ENCODE measurements around the gene PEAK1. TPM values are rescaled to one million over a fixed set of nuclear protein-coding genes. Genes with fewer than 3 reads are reported as not detected.

Gene PEAK1
- total and polyA plus RNA-seq, 7 donors = 4.0 to 32.1 (median 25.3) TPM

GRCh38 chr15:77415450-77416147 lies 4.3 kb downstream of the PEAK1 start:
- H3K27me3 ChIP-seq (ENCODE audit: insufficient read depth in 3 of 3, low read length in 2 of 3) = no peaks in the 10 kb centered on the region
- no peak overlapping the region for H3K4me3 ChIP-seq
- H3K27ac ChIP-seq = no peak overlapping the region
- 86 to 87% (median 87%) methylated on average over 4 of the region's 4 CpGs for WGBS, 3 donors
- no peaks in the 10 kb centered on the region for H3K36me3 ChIP-seq (ENCODE audit: insufficient read depth in 1 of 2, low read depth in 1 of 2)
- TF ChIP-seq CTCF (IDR thresholded peaks at IDR 0.05) = no peak
- no peaks in the 10 kb centered on the region for H3K9me3 ChIP-seq
- ATAC-seq (no peak), DNase-seq (no peak)
- intact Hi-C loops (cut with DNase I) = loop anchor here in 1 of 2 donors (10.0 kb wide), 1 partner anchor 291 kb away; no protein-coding TSS in a partner anchor
- H3K4me1 ChIP-seq = peaks cover 43% of the 10 kb centered on the region

- no peak overlapping the region for H3K27ac ChIP-seq
- H3K9me3 ChIP-seq = no peaks in the 10 kb centered on the region
- no peak overlapping the region for H3K4me3 ChIP-seq
- TF ChIP-seq CTCF (IDR thresholded peaks at IDR 0.05) = no peak
- no peaks in the 10 kb centered on the region for H3K36me3 ChIP-seq (ENCODE audit: insufficient read depth in 1 of 2, low read depth in 1 of 2)
- no peak for ATAC-seq
- no peak for DNase-seq
- H3K4me1 ChIP-seq = peaks cover 45% of the 10 kb centered on the region
- intact Hi-C loops (cut with DNase I) = loop anchor here in 1 of 2 donors (10.0 kb wide), 1 partner anchor 290 kb away; no protein-coding TSS in a partner anchor
- WGBS, 3 donors = 91 to 92% (median 91%) methylated on average over 2 of the region's 2 CpGs
- no peaks in the 10 kb centered on the region for H3K27me3 ChIP-seq (ENCODE audit: insufficient read depth in 3 of 3, low read length in 2 of 3)
Observed at GRCh38 chr15:77414789-77415442, 5.0 kb downstream of the PEAK1 start.

- no peaks in the 10 kb centered on the region for H3K9me3 ChIP-seq
- no peak for TF ChIP-seq CTCF (IDR thresholded peaks at IDR 0.05)
- H3K27ac ChIP-seq = no peak overlapping the region
- H3K4me1 ChIP-seq = peaks cover 51% of the 10 kb centered on the region
- ATAC-seq (no peak), DNase-seq (no peak)
- H3K27me3 ChIP-seq (ENCODE audit: insufficient read depth in 3 of 3, low read length in 2 of 3) = no peaks in the 10 kb centered on the region
- H3K4me3 ChIP-seq = no peak overlapping the region
- WGBS, 3 donors = 92 to 95% (median 94%) methylated on average over 4 of the region's 4 CpGs
- intact Hi-C loops (cut with DNase I) = loop anchor here in 1 of 2 donors (10.0 kb wide), 1 partner anchor 289 kb away; no protein-coding TSS in a partner anchor
- no peaks in the 10 kb centered on the region for H3K36me3 ChIP-seq (ENCODE audit: insufficient read depth in 1 of 2, low read depth in 1 of 2)
Observed at GRCh38 chr15:77413699-77414349, 6.1 kb downstream of the PEAK1 start.

- ATAC-seq = no peak
- intact Hi-C loops (cut with DNase I) = loop anchor here in 1 of 2 donors (10.0 kb wide), 1 partner anchor 288 kb away; no protein-coding TSS in a partner anchor
- no peak overlapping the region for H3K27ac ChIP-seq
Observed at GRCh38 chr15:77412972-77413698, 6.8 kb downstream of the PEAK1 start.

More at GRCh38 chr15:77412972-77413698, 6.8 kb downstream of the PEAK1 start:
- WGBS, 3 donors = 28 to 53% (median 34%) methylated on average over 2 of the region's 2 CpGs
- H3K4me3 ChIP-seq = no peak overlapping the region
- TF ChIP-seq CTCF (IDR thresholded peaks at IDR 0.05) = no peak
- H3K27me3 ChIP-seq (ENCODE audit: insufficient read depth in 3 of 3, low read length in 2 of 3) = no peaks in the 10 kb centered on the region
- H3K4me1 ChIP-seq = peaks cover 45% of the 10 kb centered on the region
- DNase-seq = no peak
- no peaks in the 10 kb centered on the region for H3K9me3 ChIP-seq
- H3K36me3 ChIP-seq (ENCODE audit: insufficient read depth in 1 of 2, low read depth in 1 of 2) = no peaks in the 10 kb centered on the region
